Liver (tissue), 3 donors: ENCODE data around the gene DDX41.

ENCODE experiments used
- ATF3 ChIP-seq: IDR thresholded peaks from 2 replicates; pipeline ENCODE4 v1.6.1; 2016; ENCODE audit warnings: antibody characterized with exemption
- CTCF ChIP-seq: fragments of 150-350 bp; IDR thresholded peaks from 2 replicates; pipeline ENCODE4 v1.5.1; 2017; ENCODE audit warnings: improper control_type of control experiment, low read depth, low read length; ENCODE audit not compliant: missing input control
- EGR1 ChIP-seq, 2 donors: IDR thresholded peaks; 2 replicates each; pipeline ENCODE4 v1.6.1; 2016 to 2018; ENCODE audit warnings: antibody characterized with exemption in 2 of 2, low read depth in 2 of 2
- GABPA ChIP-seq, 2 donors: IDR thresholded peaks in 1 of 2; conservative IDR thresholded peaks in 1 of 2; 2 replicates each; pipeline ENCODE4 v1.6.1; 2016; ENCODE audit warnings: antibody characterized with exemption in 2 of 2, mild to moderate bottlenecking in 1 of 2, moderate library complexity in 1 of 2
- JUND ChIP-seq, 2 donors: IDR thresholded peaks; 2 replicates each; pipeline ENCODE4 v1.6.1; 2016; ENCODE audit warnings: antibody characterized with exemption in 2 of 2
- MAX ChIP-seq: IDR thresholded peaks from 2 replicates; pipeline ENCODE4 v1.6.1; 2016; ENCODE audit warnings: antibody characterized with exemption
- NR2F2 ChIP-seq: IDR thresholded peaks from 2 replicates; pipeline ENCODE4 v1.6.1; 2016; ENCODE audit warnings: antibody characterized with exemption
- RAD21 ChIP-seq, 2 donors: IDR thresholded peaks; 2 replicates each; pipeline ENCODE4 v1.6.1; 2016; ENCODE audit warnings: antibody characterized with exemption in 2 of 2, mild to moderate bottlenecking in 2 of 2
- REST ChIP-seq: IDR thresholded peaks from 2 replicates; pipeline ENCODE4 v1.6.1; 2016; ENCODE audit warnings: antibody characterized with exemption, mild to moderate bottlenecking
- SP1 ChIP-seq: IDR thresholded peaks from 2 replicates; pipeline ENCODE4 v1.6.1; 2018; ENCODE audit warnings: antibody characterized with exemption, mild to moderate bottlenecking
- TAF1 ChIP-seq: conservative IDR thresholded peaks from 2 replicates; pipeline ENCODE4 v1.6.1; 2016; ENCODE audit warnings: antibody characterized with exemption, mild to moderate bottlenecking
- YY1 ChIP-seq: IDR thresholded peaks from 2 replicates; pipeline ENCODE4 v1.6.1; 2016; ENCODE audit warnings: antibody characterized with exemption, mild to moderate bottlenecking
- ZBTB33 ChIP-seq: IDR thresholded peaks from 2 replicates; pipeline ENCODE4 v1.6.1; 2016; ENCODE audit warnings: antibody characterized with exemption
- donor health status: healthy.
- donor health status: healthy.

- TF ChIP-seq EGR1 (IDR thresholded peaks at IDR 0.05; ENCODE audit: low read depth in 2 of 2), result no peak
- TF ChIP-seq CTCF, result peak; percentile 27
- peak; percentile 88 for TF ChIP-seq NR2F2
- TF ChIP-seq REST, result no peak
- no peak for TF ChIP-seq MAX
- peak in 1 of 2 donors; percentile 54 for TF ChIP-seq RAD21 (IDR thresholded peaks at IDR 0.05)
- no peak for TF ChIP-seq TAF1
- no peak for TF ChIP-seq ATF3
- TF ChIP-seq ZBTB33, result no peak
- peak; percentile 99 for TF ChIP-seq YY1
- no peak for TF ChIP-seq JUND (IDR thresholded peaks at IDR 0.05)
- peak; percentile 38 for TF ChIP-seq SP1
- TF ChIP-seq GABPA (IDR thresholded peaks at IDR 0.05 in 1 of 2, conservative IDR thresholded peaks at IDR 0.05 in 1 of 2), result no peak
Observed at GRCh38 chr5:177554474-177555111, 37.8 kb upstream of the DDX41 start, which contains the start of gene FAM193B.
